K562 (cell line): ENCODE results near the gene EPX. TPM values are rescaled to one million over a fixed set of nuclear protein-coding genes. Genes with fewer than 3 reads are reported as not detected.

ENCODE experiments used
- CBX5 ChIP-seq: IDR thresholded peaks from 2 replicates; pipeline ENCODE4 v1.6.1; 2014; ENCODE audit warnings: low read depth, borderline replicate concordance
- DPF2 ChIP-seq: fragments of 450-650 bp; IDR thresholded peaks from 2 replicates; pipeline ENCODE4 v1.6.1; 2016
- ESRRB ChIP-seq: fragments of 250-450 bp; sonication (Bioruptor Pico); IDR thresholded peaks from 2 replicates; pipeline ENCODE4 v1.5.0; 2020; ENCODE audit warnings: mild to moderate bottlenecking, moderate library complexity, borderline replicate concordance
- HNRNPL ChIP-seq: fragments of 200-400 bp; formaldehyde crosslinking; IDR thresholded peaks from 2 replicates; pipeline ENCODE4 v1.6.1; 2017; ENCODE audit warnings: low read depth, mild to moderate bottlenecking, low read length
- JUN ChIP-seq, 2 experiments: sonication (generic) in 1 of 2; formaldehyde crosslinking in 1 of 2; IDR thresholded peaks; 2 replicates each; pipeline versions ENCODE4 v1.6.1 to v1.8.0; 2012 to 2022; ENCODE audit warnings: borderline replicate concordance in 2 of 2, mild to moderate bottlenecking in 2 of 2, improper control_type of control experiment in 1 of 2, low read depth in 1 of 2, low read length in 1 of 2, missing genetic modification reagents in 1 of 2
- NCOA6 ChIP-seq: fragments of 450-650 bp; IDR thresholded peaks from 2 replicates; pipeline ENCODE4 v1.6.1; 2017; ENCODE audit warnings: mild to moderate bottlenecking
- NR2C1 ChIP-seq, 2 experiments: fragments of 450-650 bp; IDR thresholded peaks; 2 replicates each; pipeline ENCODE4 v1.6.1; 2017; ENCODE audit warnings: mild to moderate bottlenecking in 2 of 2, antibody characterized with exemption in 1 of 2, inconsistent platforms in 1 of 2, missing compliant biosample characterization in 1 of 2, missing genetic modification characterization in 1 of 2
- NR2C2 ChIP-seq, 2 experiments: fragments of 200-800 bp in 1 of 2; sonication (Bioruptor generic) in 1 of 2; sonication (generic) in 1 of 2; formaldehyde crosslinking in 1 of 2; IDR thresholded peaks; 2 replicates each; pipeline versions ENCODE4 v1.6.1 to v1.8.0; 2016 to 2022; ENCODE audit warnings: mild to moderate bottlenecking in 1 of 2, missing compliant biosample characterization in 1 of 2, missing genetic modification characterization in 1 of 2, missing genetic modification reagents in 1 of 2
- PCBP1 ChIP-seq: fragments of 200-400 bp; formaldehyde crosslinking; IDR thresholded peaks from 2 replicates; pipeline ENCODE4 v1.6.1; 2018; ENCODE audit warnings: mild to moderate bottlenecking, low read depth, low read length; ENCODE audit not compliant: poor library complexity, severe bottlenecking
- POLR3G ChIP-seq: IDR thresholded peaks from 2 replicates; pipeline ENCODE4 v1.6.1; 2011; ENCODE audit not compliant: insufficient read length, insufficient replicate concordance; ENCODE audit errors: extremely low read depth
- RNF2 ChIP-seq: sonication (generic); IDR thresholded peaks from 2 replicates; pipeline ENCODE4 v1.6.1; 2016
- SMC3 ChIP-seq: conservative IDR thresholded peaks from 2 replicates; pipeline ENCODE4 v1.6.1; 2011; ENCODE audit warnings: low read depth, low read length, improper control_type of control experiment; ENCODE audit not compliant: insufficient read depth
- SREBF2 ChIP-seq: sonication (generic); formaldehyde crosslinking; IDR thresholded peaks from 2 replicates; pipeline ENCODE4 v1.4.0; 2020; ENCODE audit warnings: mild to moderate bottlenecking, missing genetic modification reagents
- ZNF212 ChIP-seq: fragments of 450-650 bp; formaldehyde crosslinking; IDR thresholded peaks from 2 replicates; pipeline ENCODE4 v1.4.0; 2020; ENCODE audit warnings: mild to moderate bottlenecking
- ZNF224 ChIP-seq: sonication (generic); formaldehyde crosslinking; IDR thresholded peaks from 2 replicates; pipeline ENCODE4 v1.8.0; 2022; ENCODE audit warnings: mild to moderate bottlenecking, missing genetic modification reagents
- ZNF561 ChIP-seq: fragments of 450-650 bp; formaldehyde crosslinking; conservative IDR thresholded peaks from 2 replicates; pipeline ENCODE4 v1.4.0; 2020; ENCODE audit warnings: mild to moderate bottlenecking, moderate library complexity
- polyA plus RNA-seq, 8 experiments: library from polyadenylated mRNA; depleted of rRNA in 4 of 8; stranded (reverse) in 5 of 8; unstranded in 3 of 8; fragments of >200 nt; fragmentation: Nextera tagmentation in 2 of 8; fragmentation: Illumina TruSeq in 1 of 8; extraction: Ambion mirVana in 2 of 8; extraction: Trizol in 1 of 8; gene quantifications; 2 replicates each; pipeline versions ENCODE4 v1.2.1 to v1.2.3, GENCODE V29; 2011 to 2014; ENCODE audit warnings: inconsistent platforms in 1 of 8, missing spikeins in 1 of 8
- total RNA-seq, 7 experiments: library from RNA; depleted of rRNA in 6 of 7; stranded (reverse); fragments of >200 nt in 6 of 7; fragmentation: Illumina TruSeq in 2 of 7; extraction: Trizol in 2 of 7; gene quantifications; 2 replicates each; pipeline versions ENCODE4 v1.2.1 to v1.2.3, GENCODE V29; 2011 to 2021; ENCODE audit warnings: low replicate concordance in 1 of 7
- TF ChIP-seq, protein P1 (sequence below): sonication (generic); formaldehyde crosslinking; IDR thresholded peaks from 2 replicates; pipeline ENCODE4 v1.8.1; 2023; ENCODE audit warnings: mild to moderate bottlenecking, missing genetic modification reagents
- TF ChIP-seq, protein P2 (sequence below): sonication (generic); formaldehyde crosslinking; IDR thresholded peaks from 2 replicates; pipeline ENCODE4 v1.8.1; 2023; ENCODE audit warnings: missing genetic modification reagents, mild to moderate bottlenecking, borderline replicate concordance
- TF ChIP-seq, protein P3 (sequence below): fragments of 450-650 bp; IDR thresholded peaks from 2 replicates; pipeline ENCODE4 v1.6.1; 2016; ENCODE audit warnings: low read depth, mild to moderate bottlenecking, moderate library complexity

Gene EPX
- total and polyA plus RNA-seq, 9 of the 15 experiments (the other 6 are each of a cell fraction or from before 2014, with no cell fraction given): 0.07 to 0.33 (median 0.19) TPM; not detected in 3

DNA sequence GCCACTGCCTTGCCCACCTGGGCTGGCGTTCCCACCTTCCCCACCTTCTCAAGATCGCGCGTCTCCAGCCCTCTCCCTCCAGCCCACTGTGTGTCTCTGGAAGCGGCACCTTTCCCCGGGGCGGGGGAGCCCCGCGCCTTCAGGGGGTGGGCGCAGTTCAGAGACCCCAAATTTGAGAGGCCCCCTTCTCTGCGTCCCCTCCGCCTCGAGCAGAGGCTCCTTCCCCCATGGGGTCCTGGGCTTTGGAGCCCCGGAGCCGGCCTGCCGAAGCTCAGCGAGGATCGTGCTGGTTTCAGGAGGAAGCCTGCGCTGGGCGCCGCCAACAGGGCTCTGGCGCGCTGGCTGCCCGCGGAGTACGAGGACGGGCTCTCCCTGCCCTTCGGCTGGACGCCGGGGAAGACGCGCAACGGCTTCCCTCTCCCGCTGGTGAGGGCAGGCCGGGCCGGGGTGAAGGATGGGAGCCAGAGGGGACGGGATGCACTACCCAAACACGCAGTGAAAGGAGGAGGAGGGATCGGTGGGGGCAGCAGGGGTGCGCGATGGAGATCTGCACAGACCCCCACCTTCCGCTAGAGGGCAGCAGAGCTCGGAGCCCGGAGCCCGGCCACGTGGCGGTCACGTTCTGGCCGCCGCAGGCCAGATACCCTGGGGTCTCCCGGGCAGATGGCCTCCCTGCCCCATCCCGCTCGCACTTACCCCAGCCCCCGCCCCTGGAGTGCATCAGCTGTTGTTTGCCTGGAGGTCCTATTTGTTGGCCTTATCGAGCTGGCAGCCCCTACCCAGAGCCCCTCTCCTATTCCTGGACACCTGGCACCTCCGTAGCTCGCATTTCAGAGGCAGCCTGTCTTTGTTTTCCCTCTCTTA is 57.0 kb downstream of the EPX start (continued):
- TF ChIP-seq SMC3 (peak; percentile 67), NR2C2 (CRISPR knock-in tag; IDR thresholded peaks at IDR 0.05) (peak; percentile 74), NR2C2 (tag; IDR thresholded peaks at IDR 0.05) (no peak), PCBP1 (peak; percentile 55), HNRNPL (0 out of 2 replicates have a peak, but pooled peaks have one; percentile 25), NR2C1 (IDR thresholded peaks at IDR 0.05) (no peak), NR2C1 (tag; IDR thresholded peaks at IDR 0.05) (no peak), RNF2 (peak; percentile 84; the same call in 1 of the 2 replicates), NCOA6 (no peak), ZNF561 (CRISPR knock-in tag) (no peak), ESRRB (no peak), JUN (IDR thresholded peaks at IDR 0.05; ENCODE audit: borderline replicate concordance, low read depth, low read length) (peak; percentile 45; the same call in 1 of the 2 replicates), JUN (CRISPR knock-in tag; IDR thresholded peaks at IDR 0.05; ENCODE audit: borderline replicate concordance) (no peak), CBX5 (no peak), SREBF2 (CRISPR knock-in tag) (0 out of 2 replicates have a peak, but pooled peaks have one; percentile 74), ZNF224 (CRISPR knock-in tag) (peak; percentile 75; the same call in 1 of the 2 replicates), ZNF212 (no peak), DPF2 (no peak), POLR3G (no peak)
- TF ChIP-seq, protein P1, sequence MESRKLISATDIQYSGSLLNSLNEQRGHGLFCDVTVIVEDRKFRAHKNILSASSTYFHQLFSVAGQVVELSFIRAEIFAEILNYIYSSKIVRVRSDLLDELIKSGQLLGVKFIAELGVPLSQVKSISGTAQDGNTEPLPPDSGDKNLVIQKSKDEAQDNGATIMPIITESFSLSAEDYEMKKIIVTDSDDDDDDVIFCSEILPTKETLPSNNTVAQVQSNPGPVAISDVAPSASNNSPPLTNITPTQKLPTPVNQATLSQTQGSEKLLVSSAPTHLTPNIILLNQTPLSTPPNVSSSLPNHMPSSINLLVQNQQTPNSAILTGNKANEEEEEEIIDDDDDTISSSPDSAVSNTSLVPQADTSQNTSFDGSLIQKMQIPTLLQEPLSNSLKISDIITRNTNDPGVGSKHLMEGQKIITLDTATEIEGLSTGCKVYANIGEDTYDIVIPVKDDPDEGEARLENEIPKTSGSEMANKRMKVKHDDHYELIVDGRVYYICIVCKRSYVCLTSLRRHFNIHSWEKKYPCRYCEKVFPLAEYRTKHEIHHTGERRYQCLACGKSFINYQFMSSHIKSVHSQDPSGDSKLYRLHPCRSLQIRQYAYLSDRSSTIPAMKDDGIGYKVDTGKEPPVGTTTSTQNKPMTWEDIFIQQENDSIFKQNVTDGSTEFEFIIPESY (CRISPR knock-in tag): peak; percentile 96
- TF ChIP-seq, protein P2, sequence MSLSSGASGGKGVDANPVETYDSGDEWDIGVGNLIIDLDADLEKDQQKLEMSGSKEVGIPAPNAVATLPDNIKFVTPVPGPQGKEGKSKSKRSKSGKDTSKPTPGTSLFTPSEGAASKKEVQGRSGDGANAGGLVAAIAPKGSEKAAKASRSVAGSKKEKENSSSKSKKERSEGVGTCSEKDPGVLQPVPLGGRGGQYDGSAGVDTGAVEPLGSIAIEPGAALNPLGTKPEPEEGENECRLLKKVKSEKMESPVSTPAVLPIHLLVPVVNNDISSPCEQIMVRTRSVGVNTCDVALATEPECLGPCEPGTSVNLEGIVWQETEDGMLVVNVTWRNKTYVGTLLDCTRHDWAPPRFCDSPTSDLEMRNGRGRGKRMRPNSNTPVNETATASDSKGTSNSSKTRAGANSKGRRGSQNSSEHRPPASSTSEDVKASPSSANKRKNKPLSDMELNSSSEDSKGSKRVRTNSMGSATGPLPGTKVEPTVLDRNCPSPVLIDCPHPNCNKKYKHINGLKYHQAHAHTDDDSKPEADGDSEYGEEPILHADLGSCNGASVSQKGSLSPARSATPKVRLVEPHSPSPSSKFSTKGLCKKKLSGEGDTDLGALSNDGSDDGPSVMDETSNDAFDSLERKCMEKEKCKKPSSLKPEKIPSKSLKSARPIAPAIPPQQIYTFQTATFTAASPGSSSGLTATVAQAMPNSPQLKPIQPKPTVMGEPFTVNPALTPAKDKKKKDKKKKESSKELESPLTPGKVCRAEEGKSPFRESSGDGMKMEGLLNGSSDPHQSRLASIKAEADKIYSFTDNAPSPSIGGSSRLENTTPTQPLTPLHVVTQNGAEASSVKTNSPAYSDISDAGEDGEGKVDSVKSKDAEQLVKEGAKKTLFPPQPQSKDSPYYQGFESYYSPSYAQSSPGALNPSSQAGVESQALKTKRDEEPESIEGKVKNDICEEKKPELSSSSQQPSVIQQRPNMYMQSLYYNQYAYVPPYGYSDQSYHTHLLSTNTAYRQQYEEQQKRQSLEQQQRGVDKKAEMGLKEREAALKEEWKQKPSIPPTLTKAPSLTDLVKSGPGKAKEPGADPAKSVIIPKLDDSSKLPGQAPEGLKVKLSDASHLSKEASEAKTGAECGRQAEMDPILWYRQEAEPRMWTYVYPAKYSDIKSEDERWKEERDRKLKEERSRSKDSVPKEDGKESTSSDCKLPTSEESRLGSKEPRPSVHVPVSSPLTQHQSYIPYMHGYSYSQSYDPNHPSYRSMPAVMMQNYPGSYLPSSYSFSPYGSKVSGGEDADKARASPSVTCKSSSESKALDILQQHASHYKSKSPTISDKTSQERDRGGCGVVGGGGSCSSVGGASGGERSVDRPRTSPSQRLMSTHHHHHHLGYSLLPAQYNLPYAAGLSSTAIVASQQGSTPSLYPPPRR: 0 out of 2 replicates have a peak, but pooled peaks have one; percentile 57
- TF ChIP-seq, protein P3, sequence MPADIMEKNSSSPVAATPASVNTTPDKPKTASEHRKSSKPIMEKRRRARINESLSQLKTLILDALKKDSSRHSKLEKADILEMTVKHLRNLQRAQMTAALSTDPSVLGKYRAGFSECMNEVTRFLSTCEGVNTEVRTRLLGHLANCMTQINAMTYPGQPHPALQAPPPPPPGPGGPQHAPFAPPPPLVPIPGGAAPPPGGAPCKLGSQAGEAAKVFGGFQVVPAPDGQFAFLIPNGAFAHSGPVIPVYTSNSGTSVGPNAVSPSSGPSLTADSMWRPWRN: peak; percentile 85
